Measurements from ENCODE around the gene EOLA1.

DNA sequence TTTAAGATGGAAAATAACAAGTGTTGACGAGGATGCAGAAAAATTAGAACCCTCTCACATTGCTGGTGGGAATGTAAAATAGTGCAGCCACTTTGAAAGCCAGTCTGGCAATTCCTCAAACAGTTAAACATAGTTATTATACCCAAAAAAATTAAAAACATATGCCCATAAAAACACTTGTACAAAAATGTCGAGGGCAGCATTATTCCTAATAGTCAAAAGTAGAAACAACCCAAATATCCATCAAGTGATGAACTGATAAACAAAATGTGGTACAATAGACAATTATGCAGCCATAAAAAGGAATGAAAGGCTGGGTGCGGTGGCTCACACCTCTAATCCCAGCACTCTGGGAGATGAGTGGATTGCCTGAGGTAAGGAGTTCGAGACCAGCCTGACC, 42.0 kb upstream of the EOLA1 start:
- TF ChIP-seq, protein P1, sequence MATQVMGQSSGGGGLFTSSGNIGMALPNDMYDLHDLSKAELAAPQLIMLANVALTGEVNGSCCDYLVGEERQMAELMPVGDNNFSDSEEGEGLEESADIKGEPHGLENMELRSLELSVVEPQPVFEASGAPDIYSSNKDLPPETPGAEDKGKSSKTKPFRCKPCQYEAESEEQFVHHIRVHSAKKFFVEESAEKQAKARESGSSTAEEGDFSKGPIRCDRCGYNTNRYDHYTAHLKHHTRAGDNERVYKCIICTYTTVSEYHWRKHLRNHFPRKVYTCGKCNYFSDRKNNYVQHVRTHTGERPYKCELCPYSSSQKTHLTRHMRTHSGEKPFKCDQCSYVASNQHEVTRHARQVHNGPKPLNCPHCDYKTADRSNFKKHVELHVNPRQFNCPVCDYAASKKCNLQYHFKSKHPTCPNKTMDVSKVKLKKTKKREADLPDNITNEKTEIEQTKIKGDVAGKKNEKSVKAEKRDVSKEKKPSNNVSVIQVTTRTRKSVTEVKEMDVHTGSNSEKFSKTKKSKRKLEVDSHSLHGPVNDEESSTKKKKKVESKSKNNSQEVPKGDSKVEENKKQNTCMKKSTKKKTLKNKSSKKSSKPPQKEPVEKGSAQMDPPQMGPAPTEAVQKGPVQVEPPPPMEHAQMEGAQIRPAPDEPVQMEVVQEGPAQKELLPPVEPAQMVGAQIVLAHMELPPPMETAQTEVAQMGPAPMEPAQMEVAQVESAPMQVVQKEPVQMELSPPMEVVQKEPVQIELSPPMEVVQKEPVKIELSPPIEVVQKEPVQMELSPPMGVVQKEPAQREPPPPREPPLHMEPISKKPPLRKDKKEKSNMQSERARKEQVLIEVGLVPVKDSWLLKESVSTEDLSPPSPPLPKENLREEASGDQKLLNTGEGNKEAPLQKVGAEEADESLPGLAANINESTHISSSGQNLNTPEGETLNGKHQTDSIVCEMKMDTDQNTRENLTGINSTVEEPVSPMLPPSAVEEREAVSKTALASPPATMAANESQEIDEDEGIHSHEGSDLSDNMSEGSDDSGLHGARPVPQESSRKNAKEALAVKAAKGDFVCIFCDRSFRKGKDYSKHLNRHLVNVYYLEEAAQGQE (IDR thresholded peaks at IDR 0.05; ENCODE audit: low read depth): no peak
- no peak for TF ChIP-seq POLR2AphosphoS5 (IDR thresholded peaks at IDR 0.05; ENCODE audit: low read depth, low read length)
